Muscle layer of duodenum (tissue), 2 donors: ENCODE measurements around the gene ACER3.
"Not testable (repeated sequence)": the region's sequence is repeated elsewhere in the genome, so short reads cannot be mapped to it uniquely, and the experiment has no call there.

Experiments used
- H3K27ac ChIP-seq: one replicate; pipeline ENCODE4 v1.7.0; 2013; ENCODE audit warnings: mild to moderate bottlenecking, low read length
- H3K27me3 ChIP-seq: one replicate; pipeline ENCODE4 v1.7.0; 2013; ENCODE audit warnings: low read depth, mild to moderate bottlenecking, control low read depth, low read length
- H3K36me3 ChIP-seq, 2 donors: one replicate each; pipeline ENCODE4 v1.7.0; 2013; ENCODE audit warnings: low read length in 2 of 2, control low read depth in 1 of 2, mild to moderate bottlenecking in 1 of 2; ENCODE audit not compliant: insufficient read depth in 2 of 2, control insufficient read depth in 1 of 2
- H3K4me1 ChIP-seq, 2 donors: one replicate each; pipeline ENCODE4 v1.7.0; 2013; ENCODE audit warnings: low read length in 2 of 2, mild to moderate bottlenecking in 2 of 2, control low read depth in 1 of 2, moderate library complexity in 1 of 2; ENCODE audit not compliant: insufficient read depth in 2 of 2, control insufficient read depth in 1 of 2
- H3K4me3 ChIP-seq, 2 donors: one replicate each; pipeline ENCODE4 v1.7.0; 2013; ENCODE audit warnings: low read length in 2 of 2, low read depth in 1 of 2, mild to moderate bottlenecking in 1 of 2
- H3K9me3 ChIP-seq, 2 donors: one replicate each; pipeline ENCODE4 v1.7.0; 2013; ENCODE audit warnings: low read length in 2 of 2, control low read depth in 1 of 2, mild to moderate bottlenecking in 1 of 2; ENCODE audit not compliant: control insufficient read depth in 1 of 2
- donor health status: healthy.

Gene ACER3

GRCh38 chr11:77009533-77010160 lies 148.9 kb downstream of the ACER3 start:
- no peak overlapping the region for H3K4me3 ChIP-seq
- no peak overlapping the region for H3K27ac ChIP-seq
- no peaks in the 10 kb centered on the region for H3K27me3 ChIP-seq
- no peaks in the 10 kb centered on the region for H3K4me1 ChIP-seq
- H3K36me3 ChIP-seq = peaks cover 0 to 14% of the 10 kb centered on the region in 2 donors
- H3K9me3 ChIP-seq = no peaks in the 10 kb centered on the region

DNA sequence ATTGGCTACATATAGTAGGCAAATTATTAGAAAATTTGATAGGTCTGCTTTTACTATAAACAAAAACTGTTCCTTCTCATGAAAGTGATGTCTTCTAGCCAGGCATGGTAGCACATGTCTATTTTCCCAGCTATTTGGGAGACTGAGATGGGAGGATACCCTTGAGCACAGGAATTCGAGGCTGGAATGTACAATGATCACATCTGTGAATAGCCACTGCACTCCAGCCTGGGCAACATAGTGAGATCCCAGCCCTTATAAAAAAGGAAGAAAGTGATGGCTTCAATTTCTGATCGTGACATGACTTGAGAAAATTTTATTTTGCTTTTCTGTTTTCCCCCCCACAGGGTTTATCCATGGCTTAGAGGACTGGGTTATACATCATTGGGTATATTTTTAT lies 154.0 kb downstream of the ACER3 start:
- no peaks in the 10 kb centered on the region for H3K9me3 ChIP-seq
- no peaks in the 10 kb centered on the region for H3K4me1 ChIP-seq
- H3K27ac ChIP-seq = no peak overlapping the region

GRCh38 chr11:77018396-77018924 lies 157.7 kb downstream of the ACER3 start:
- H3K9me3 ChIP-seq, H3K27ac ChIP-seq, H3K4me3 ChIP-seq, H3K27me3 ChIP-seq, H3K4me1 ChIP-seq: not testable (repeated sequence)
- H3K36me3 ChIP-seq = peaks cover 13 to 18% of the 10 kb centered on the region in 2 donors

More for the DNA sequence above, 154.0 kb downstream of the ACER3 start:
- Histone ChIP-seq H3K36me3 (peaks cover 5 to 7% of the 10 kb centered on the region in 2 donors), H3K27me3 (no peaks in the 10 kb centered on the region), H3K4me3 (no peak overlapping the region)

- no peaks in the 10 kb centered on the region for H3K9me3 ChIP-seq
Observed at GRCh38 chr11:77019976-77020595, 159.4 kb downstream of the ACER3 start.

GRCh38 chr11:77020734-77021133 lies 160.0 kb downstream of the ACER3 start:
- no peaks in the 10 kb centered on the region for H3K9me3 ChIP-seq

More at GRCh38 chr11:77019976-77020595, 159.4 kb downstream of the ACER3 start:
- Histone ChIP-seq H3K36me3 (peaks cover 13 to 18% of the 10 kb centered on the region in 2 donors), H3K4me3 (no peak overlapping the region), H3K4me1 (no peaks in the 10 kb centered on the region), H3K27me3 (no peaks in the 10 kb centered on the region), H3K27ac (no peak overlapping the region)

DNA sequence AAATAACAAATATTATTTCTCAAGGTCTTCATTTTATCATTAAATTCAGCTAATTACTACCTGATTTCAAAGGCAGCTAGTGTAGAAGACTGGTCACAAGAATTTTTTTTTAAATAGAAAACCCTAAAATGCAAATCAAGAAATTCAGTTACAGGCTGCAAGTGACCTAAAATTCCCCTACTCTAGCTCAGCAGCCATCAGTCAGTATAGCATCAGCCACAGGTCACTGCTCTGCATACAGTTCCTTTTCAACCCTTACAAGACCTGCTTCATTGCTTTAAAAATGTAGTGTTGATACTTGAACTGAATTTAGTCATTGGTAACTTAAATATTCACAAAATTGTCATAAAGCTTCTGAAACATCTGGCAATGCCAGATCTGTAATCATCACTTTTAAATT lies 164.0 kb downstream of the ACER3 start:
- Histone ChIP-seq H3K36me3 (peaks cover 6 to 15% of the 10 kb centered on the region in 2 donors), H3K27me3 (no peaks in the 10 kb centered on the region), H3K4me1 (no peaks in the 10 kb centered on the region), H3K4me3 (no peak overlapping the region), H3K9me3 (no peaks in the 10 kb centered on the region), H3K27ac (no peak overlapping the region)

More at GRCh38 chr11:77020734-77021133, 160.0 kb downstream of the ACER3 start:
- Histone ChIP-seq H3K27me3 (no peaks in the 10 kb centered on the region), H3K36me3 (peaks cover 13 to 18% of the 10 kb centered on the region in 2 donors), H3K4me3 (no peak overlapping the region), H3K4me1 (no peaks in the 10 kb centered on the region), H3K27ac (no peak overlapping the region)

DNA sequence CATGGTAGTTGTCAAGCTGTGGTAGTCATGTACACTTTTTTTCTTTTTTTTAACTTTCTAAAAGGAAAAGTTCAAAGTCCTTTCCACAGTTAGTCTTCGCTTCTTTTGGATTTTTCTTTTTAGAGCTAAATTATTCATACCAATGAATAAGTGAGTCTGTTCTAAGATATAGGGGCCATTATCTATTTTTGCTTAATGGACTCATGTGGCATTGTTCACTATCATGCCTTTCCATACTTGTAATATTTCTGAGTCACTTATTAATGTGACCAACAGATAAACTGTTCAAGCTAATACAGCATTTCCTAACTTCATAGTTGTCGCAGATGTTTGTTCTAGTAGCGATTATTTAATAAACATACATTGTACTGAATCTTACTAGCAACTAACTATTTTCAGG lies 165.5 kb downstream of the ACER3 start:
- H3K4me3 ChIP-seq = no peak overlapping the region
- H3K9me3 ChIP-seq = no peaks in the 10 kb centered on the region
- no peak overlapping the region for H3K27ac ChIP-seq
- H3K27me3 ChIP-seq = no peaks in the 10 kb centered on the region
- no peaks in the 10 kb centered on the region for H3K4me1 ChIP-seq
- H3K36me3 ChIP-seq = peaks cover 0 to under 1% of the 10 kb centered on the region in 2 donors

DNA sequence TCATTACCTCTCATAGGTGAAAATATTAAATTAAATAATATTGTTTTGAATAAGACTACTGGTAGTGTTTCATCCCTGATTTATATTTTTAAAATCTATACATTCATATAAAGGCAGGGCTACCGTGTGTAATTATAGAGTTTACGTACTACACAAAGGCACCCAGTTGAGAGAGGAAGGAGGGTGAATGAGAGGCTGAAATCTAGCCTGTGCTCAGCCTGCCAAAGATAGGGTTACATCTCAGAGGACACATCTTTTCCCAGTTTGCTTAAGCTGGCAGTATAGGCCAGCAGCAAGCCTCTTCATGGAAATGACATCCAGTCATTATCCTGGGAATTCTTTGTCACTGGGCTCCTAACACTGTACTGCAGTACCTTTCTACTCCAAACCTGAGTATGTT lies 166.0 kb downstream of the ACER3 start:
- Histone ChIP-seq H3K27ac (no peak overlapping the region), H3K36me3 (no peaks in the 10 kb centered on the region), H3K27me3 (no peaks in the 10 kb centered on the region), H3K4me3 (no peak overlapping the region), H3K4me1 (no peaks in the 10 kb centered on the region), H3K9me3 (no peaks in the 10 kb centered on the region)

GRCh38 chr11:77027275-77027674 lies 166.6 kb downstream of the ACER3 start:
- Histone ChIP-seq H3K4me1 (no peaks in the 10 kb centered on the region), H3K4me3 (no peak overlapping the region), H3K9me3 (no peaks in the 10 kb centered on the region), H3K27ac (no peak overlapping the region), H3K36me3 (no peaks in the 10 kb centered on the region), H3K27me3 (no peaks in the 10 kb centered on the region)

GRCh38 chr11:77029829-77030228 lies 169.1 kb downstream of the ACER3 start:
- H3K4me1 ChIP-seq = no peaks in the 10 kb centered on the region
- no peak overlapping the region for H3K27ac ChIP-seq
- H3K4me3 ChIP-seq = no peak overlapping the region
- no peaks in the 10 kb centered on the region for H3K9me3 ChIP-seq
- no peaks in the 10 kb centered on the region for H3K36me3 ChIP-seq
- H3K27me3 ChIP-seq = no peaks in the 10 kb centered on the region

GRCh38 chr11:77030834-77031414 lies 170.2 kb downstream of the ACER3 start:
- H3K4me3 ChIP-seq = no peak overlapping the region
- H3K27ac ChIP-seq = no peak overlapping the region
- H3K36me3 ChIP-seq = no peaks in the 10 kb centered on the region
- no peaks in the 10 kb centered on the region for H3K9me3 ChIP-seq
- H3K4me1 ChIP-seq = no peaks in the 10 kb centered on the region
- H3K27me3 ChIP-seq = no peaks in the 10 kb centered on the region
